IPS-20b (cell line): ENCODE data around the gene OLFM3.

Experiments used
- H3K27ac ChIP-seq: one replicate; pipeline ENCODE4 v1.5.1; 2013; ENCODE audit warnings: low read length
- H3K27me3 ChIP-seq: 2 replicates; pipeline ENCODE4 v1.6.1; 2013; ENCODE audit warnings: mild to moderate bottlenecking, low read length, inconsistent platforms; ENCODE audit not compliant: insufficient read depth
- H3K36me3 ChIP-seq: 2 replicates; pipeline ENCODE4 v1.6.1; 2013; ENCODE audit warnings: low read depth, mild to moderate bottlenecking, inconsistent platforms, low read length, moderate library complexity; ENCODE audit not compliant: insufficient read depth
- H3K4me1 ChIP-seq: 2 replicates; pipeline ENCODE4 v1.6.1; 2013; ENCODE audit warnings: mild to moderate bottlenecking, control low read depth, inconsistent platforms, low read length, moderate library complexity; ENCODE audit not compliant: insufficient read depth
- H3K4me3 ChIP-seq: 2 replicates; pipeline ENCODE4 v1.5.1; 2013; ENCODE audit warnings: mild to moderate bottlenecking, low read length, inconsistent platforms
- H3K9ac ChIP-seq: 2 replicates; pipeline ENCODE4 v1.6.1; 2013; ENCODE audit warnings: low read depth, mild to moderate bottlenecking, inconsistent platforms, low read length, moderate library complexity
- H3K9me3 ChIP-seq: 2 replicates; pipeline ENCODE4 v1.6.1; 2013; ENCODE audit warnings: mild to moderate bottlenecking, low read depth, low read length, inconsistent platforms; ENCODE audit not compliant: insufficient read depth

OLFM3 gene

GRCh38 chr1:101757985-101758384 lies 238.7 kb downstream of the OLFM3 start:
- Histone ChIP-seq H3K36me3 (no peaks in the 10 kb centered on the region), H3K9me3 (no peaks in the 10 kb centered on the region), H3K9ac (no peak overlapping the region), H3K27ac (no peak overlapping the region), H3K27me3 (no peaks in the 10 kb centered on the region), H3K4me3 (no peak overlapping the region), H3K4me1 (no peaks in the 10 kb centered on the region)

- Histone ChIP-seq H3K36me3 (no peaks in the 10 kb centered on the region), H3K4me3 (no peak overlapping the region), H3K27me3 (no peaks in the 10 kb centered on the region), H3K27ac (no peak overlapping the region), H3K4me1 (no peaks in the 10 kb centered on the region), H3K9me3 (no peaks in the 10 kb centered on the region), H3K9ac (no peak overlapping the region)
Measured at GRCh38 chr1:101756411-101756810, 240.3 kb downstream of the OLFM3 start.
